Smooth muscle cell (in vitro differentiated cells): ENCODE data around the gene ZNF618. TPM values are rescaled to one million over a fixed set of nuclear protein-coding genes. Genes with fewer than 3 reads are reported as not detected.

Experiments
- DNase-seq: peaks from one replicate; lab custom pipeline; 2025; ENCODE audit not compliant: unreplicated experiment; lab: John Stamatoyannopoulos, UW
- H2AFZ ChIP-seq: fragments of 200-600 bp; sonication (generic); 2 replicates; pipeline ENCODE4 v1.6.0; 2016; ENCODE audit warnings: antibody characterized with exemption, low read depth, mild to moderate bottlenecking
- H3F3A ChIP-seq: fragments of 200-600 bp; sonication (generic); 2 replicates; pipeline ENCODE4 v1.6.0; 2017; ENCODE audit warnings: antibody characterized with exemption, low read depth
- H3K27ac ChIP-seq: fragments of 200-600 bp; sonication (generic); 2 replicates; pipeline ENCODE4 v1.5.1; 2016; ENCODE audit warnings: low read depth, mild to moderate bottlenecking
- H3K27me3 ChIP-seq: fragments of 200-600 bp; sonication (generic); 2 replicates; pipeline ENCODE4 v1.6.1; 2016; ENCODE audit warnings: low read depth, mild to moderate bottlenecking
- H3K36me3 ChIP-seq: fragments of 200-600 bp; sonication (generic); 2 replicates; pipeline ENCODE4 v1.5.1; 2016; ENCODE audit warnings: low read depth
- H3K4me1 ChIP-seq: fragments of 200-600 bp; sonication (generic); 2 replicates; pipeline ENCODE4 v1.5.1; 2016; ENCODE audit warnings: low read depth
- H3K4me2 ChIP-seq: fragments of 200-600 bp; sonication (generic); 2 replicates; pipeline ENCODE4 v1.6.0; 2016; ENCODE audit warnings: mild to moderate bottlenecking
- H3K4me3 ChIP-seq: fragments of 200-600 bp; sonication (generic); 2 replicates; pipeline ENCODE4 v1.5.1; 2016; ENCODE audit warnings: mild to moderate bottlenecking
- H3K79me2 ChIP-seq: fragments of 200-600 bp; sonication (generic); 2 replicates; pipeline ENCODE4 v1.6.0; 2016; ENCODE audit warnings: low read depth, mild to moderate bottlenecking
- H3K9ac ChIP-seq: fragments of 200-600 bp; sonication (generic); 2 replicates; pipeline ENCODE4 v1.6.0; 2016; ENCODE audit warnings: low read depth
- H3K9me3 ChIP-seq: fragments of 200-600 bp; sonication (generic); replicated peaks from 2 replicates; pipeline ENCODE4 v1.5.1; 2016; ENCODE audit warnings: low read depth
- H4K20me1 ChIP-seq: fragments of 200-600 bp; sonication (generic); 2 replicates; pipeline ENCODE4 v1.6.0; 2016; ENCODE audit warnings: low read depth
- WGBS: methylation state at CpG from one replicate; pipeline ENCODE4 v1.1.7; 2016; ENCODE audit warnings: low lambda C conversion rate; 5-methylcytosine and 5-hydroxymethylcytosine counted together
- polyA plus RNA-seq: library from polyadenylated mRNA; unstranded; fragments of >200 nt; fragmentation: Nextera tagmentation; extraction: Ambion mirVana; gene quantifications from 2 replicates; pipeline ENCODE4 v1.2.1, GENCODE V29; 2016
- total RNA-seq: library from RNA; depleted of rRNA; stranded (reverse); fragments of >200 nt; gene quantifications from 2 replicates; pipeline ENCODE4 v1.2.3, GENCODE V29; 2014
- TF ChIP-seq, protein P1 (sequence below): fragments of 200-600 bp; sonication (generic); IDR thresholded peaks from 2 replicates; pipeline ENCODE4 v1.5.1; 2017; ENCODE audit warnings: borderline replicate concordance, mild to moderate bottlenecking, antibody characterized with exemption; ENCODE audit not compliant: insufficient read depth, poor library complexity, severe bottlenecking

ZNF618 gene
- total and polyA plus RNA-seq, 2 experiments from 2014 or later: 9.9 to 19.5 TPM

DNA sequence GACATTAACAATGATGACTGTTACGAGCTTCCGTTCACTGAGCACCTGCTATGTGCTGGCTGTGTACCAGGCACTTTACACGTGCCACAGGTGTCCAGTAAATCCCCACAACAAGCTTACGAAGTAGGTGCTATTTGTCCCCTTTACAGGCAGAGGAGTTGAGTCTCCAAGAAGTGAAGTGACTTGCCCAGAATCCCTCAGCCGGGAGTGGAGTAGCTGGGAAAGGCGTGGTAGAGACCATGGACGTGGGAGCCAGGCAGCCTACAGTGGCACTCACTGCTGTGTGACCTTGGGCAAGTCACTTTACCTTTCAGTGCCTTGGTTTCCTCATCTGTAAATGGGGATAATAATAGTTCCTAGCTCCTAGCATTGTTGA lies 202.7 kb downstream of the ZNF618 start:
- 75% methylated on average over 7 of the region's 7 CpGs for WGBS
- H3K4me3 ChIP-seq: no peak overlapping the region
- no peak for DNase-seq
- no peak overlapping the region for H3K9ac ChIP-seq
- H3K4me2 ChIP-seq: no peak overlapping the region
- no peaks in the 10 kb centered on the region for H3K9me3 ChIP-seq
- peaks cover 29% of the 10 kb centered on the region for H3K27me3 ChIP-seq
- H3F3A ChIP-seq: no peaks in the 10 kb centered on the region
- TF ChIP-seq, protein P1, sequence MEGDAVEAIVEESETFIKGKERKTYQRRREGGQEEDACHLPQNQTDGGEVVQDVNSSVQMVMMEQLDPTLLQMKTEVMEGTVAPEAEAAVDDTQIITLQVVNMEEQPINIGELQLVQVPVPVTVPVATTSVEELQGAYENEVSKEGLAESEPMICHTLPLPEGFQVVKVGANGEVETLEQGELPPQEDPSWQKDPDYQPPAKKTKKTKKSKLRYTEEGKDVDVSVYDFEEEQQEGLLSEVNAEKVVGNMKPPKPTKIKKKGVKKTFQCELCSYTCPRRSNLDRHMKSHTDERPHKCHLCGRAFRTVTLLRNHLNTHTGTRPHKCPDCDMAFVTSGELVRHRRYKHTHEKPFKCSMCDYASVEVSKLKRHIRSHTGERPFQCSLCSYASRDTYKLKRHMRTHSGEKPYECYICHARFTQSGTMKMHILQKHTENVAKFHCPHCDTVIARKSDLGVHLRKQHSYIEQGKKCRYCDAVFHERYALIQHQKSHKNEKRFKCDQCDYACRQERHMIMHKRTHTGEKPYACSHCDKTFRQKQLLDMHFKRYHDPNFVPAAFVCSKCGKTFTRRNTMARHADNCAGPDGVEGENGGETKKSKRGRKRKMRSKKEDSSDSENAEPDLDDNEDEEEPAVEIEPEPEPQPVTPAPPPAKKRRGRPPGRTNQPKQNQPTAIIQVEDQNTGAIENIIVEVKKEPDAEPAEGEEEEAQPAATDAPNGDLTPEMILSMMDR: no peak
- H2AFZ ChIP-seq: no peak overlapping the region
- H3K79me2 ChIP-seq: no peaks in the 10 kb centered on the region
- H3K36me3 ChIP-seq: no peaks in the 10 kb centered on the region
- no peak overlapping the region for H3K27ac ChIP-seq
- H4K20me1 ChIP-seq: no peaks in the 10 kb centered on the region
- no peaks in the 10 kb centered on the region for H3K4me1 ChIP-seq

- H3K4me2 ChIP-seq: no peak overlapping the region
- TF ChIP-seq, protein P1: no peak
- no peak for DNase-seq
Observed at GRCh38 chr9:114080195-114080772, 204.2 kb downstream of the ZNF618 start.

DNA sequence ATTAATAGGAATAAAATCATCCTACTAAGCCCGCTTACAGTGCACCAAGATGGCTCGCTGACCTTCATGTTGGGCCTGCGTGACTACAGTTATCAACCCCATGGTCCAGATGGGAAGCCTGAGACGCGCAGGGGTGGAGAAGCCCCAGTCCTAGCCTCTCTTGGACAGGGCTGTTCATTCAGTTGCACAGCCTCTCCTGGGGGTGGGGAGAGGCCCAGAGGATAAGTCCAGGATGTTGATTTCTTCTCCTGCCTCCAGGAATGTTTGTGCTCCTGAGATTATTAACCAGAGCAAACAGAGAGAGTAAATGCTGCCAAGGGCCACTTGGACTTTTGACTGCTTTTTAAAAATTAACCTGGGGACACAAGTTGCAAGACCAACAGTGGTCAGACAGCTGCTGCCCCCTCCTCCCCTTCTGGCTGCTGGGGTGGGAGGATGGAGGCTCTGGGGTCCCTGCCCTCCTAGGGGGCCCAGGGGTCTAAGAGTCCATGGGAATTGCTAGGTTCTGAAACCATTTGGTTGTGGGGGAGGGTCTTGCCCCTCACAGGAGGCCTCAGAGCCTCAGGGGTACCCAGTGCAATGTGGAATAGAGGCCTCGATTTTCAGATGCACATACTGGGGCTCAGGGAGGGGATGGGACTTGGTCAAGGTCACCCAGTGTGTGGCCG lies 204.8 kb downstream of the ZNF618 start:
- no peak for DNase-seq
- H3K27me3 ChIP-seq: peaks cover 10% of the 10 kb centered on the region

More at GRCh38 chr9:114080195-114080772, 204.2 kb downstream of the ZNF618 start:
- H2AFZ ChIP-seq: no peak overlapping the region
- H3K27ac ChIP-seq: no peak overlapping the region
- no peaks in the 10 kb centered on the region for H3K4me1 ChIP-seq
- WGBS: 90% methylated on average over 5 of the region's 5 CpGs
- no peak overlapping the region for H3K9ac ChIP-seq
- no peaks in the 10 kb centered on the region for H3K79me2 ChIP-seq
- H3K36me3 ChIP-seq: no peaks in the 10 kb centered on the region
- H3K9me3 ChIP-seq: no peaks in the 10 kb centered on the region
- H3F3A ChIP-seq: no peaks in the 10 kb centered on the region
- no peaks in the 10 kb centered on the region for H4K20me1 ChIP-seq
- H3K4me3 ChIP-seq: no peak overlapping the region
- H3K27me3 ChIP-seq: peaks cover 16% of the 10 kb centered on the region

More for the DNA sequence above, 204.8 kb downstream of the ZNF618 start:
- 73% methylated on average over 7 of the region's 7 CpGs for WGBS
- no peaks in the 10 kb centered on the region for H3F3A ChIP-seq
- H3K36me3 ChIP-seq: no peaks in the 10 kb centered on the region
- H3K4me2 ChIP-seq: no peak overlapping the region
- H3K27ac ChIP-seq: no peak overlapping the region
- no peaks in the 10 kb centered on the region for H3K4me1 ChIP-seq
- H3K4me3 ChIP-seq: no peak overlapping the region
- H4K20me1 ChIP-seq: no peaks in the 10 kb centered on the region
- no peak overlapping the region for H3K9ac ChIP-seq
- TF ChIP-seq, protein P1: no peak
- H3K79me2 ChIP-seq: no peaks in the 10 kb centered on the region
- no peaks in the 10 kb centered on the region for H3K9me3 ChIP-seq
- H2AFZ ChIP-seq: no peak overlapping the region
